HEK293 (cell line): ENCODE data around the gene LRBA.
A peak's percentile ranks its signal among the peaks of the same experiment; 100 is the strongest.

ENCODE experiments used
- CTCF ChIA-PET: fragments of 350-600 bp; formaldehyde crosslinking; extraction: SDS; loops from one replicate; lab custom pipeline; 2021; ENCODE audit warnings: antibody characterized with exemption; lab: Yijun Ruan, JAX
- POLR2A ChIA-PET: fragments of 300-600 bp; formaldehyde crosslinking; extraction: SDS; loops from one replicate; lab custom pipeline; 2020; ENCODE audit warnings: antibody characterized with exemption, inconsistent platforms; lab: Yijun Ruan, JAX
- H3K27ac ChIP-seq: fragments of 200-500 bp; sonication (Bioruptor generic); 2 replicates; pipeline ENCODE4 v1.5.1; 2014; ENCODE audit warnings: low read depth, low read length, control low read depth, inconsistent platforms; ENCODE audit errors: extremely low read depth
- H3K36me3 ChIP-seq, 2 experiments: fragments of 200-500 bp in 1 of 2; sonication (Bioruptor generic) in 1 of 2; 1 replicate in 1 of 2; 2 replicates in 1 of 2; pipeline ENCODE4 v1.5.1; 2014 to 2017; ENCODE audit warnings: inconsistent platforms in 2 of 2, low read length in 2 of 2; ENCODE audit not compliant: control insufficient read depth in 2 of 2, insufficient read depth in 1 of 2
- H3K4me1 ChIP-seq: fragments of 200-500 bp; sonication (Bioruptor generic); 2 replicates; pipeline ENCODE4 v1.5.1; 2014; ENCODE audit warnings: mild to moderate bottlenecking, low read length, inconsistent platforms; ENCODE audit not compliant: control insufficient read depth, insufficient read depth
- H3K4me3 ChIP-seq: 2 replicates; pipeline ENCODE4 v1.5.1; 2011; ENCODE audit warnings: low read depth, mild to moderate bottlenecking, control low read depth, low read length, moderate library complexity
- H3K9me3 ChIP-seq: fragments of 200-500 bp; sonication (Bioruptor generic); 2 replicates; pipeline ENCODE4 v1.5.1; 2014; ENCODE audit warnings: low read depth, low read length, inconsistent platforms; ENCODE audit not compliant: control insufficient read depth, insufficient read depth
- BCL11A ChIP-seq: fragments of 450-650 bp; formaldehyde crosslinking; IDR thresholded peaks from 2 replicates; pipeline ENCODE4 v1.5.1; 2016; ENCODE audit warnings: low read depth, missing biosample characterization, missing genetic modification characterization
- EGR2 ChIP-seq: fragments of 450-650 bp; formaldehyde crosslinking; IDR thresholded peaks from 2 replicates; pipeline ENCODE4 v1.5.1; 2016; ENCODE audit warnings: low read depth, missing biosample characterization, missing genetic modification characterization
- FEZF1 ChIP-seq: fragments of 450-650 bp; formaldehyde crosslinking; IDR thresholded peaks from 2 replicates; pipeline ENCODE4 v1.5.1; 2016; ENCODE audit warnings: missing biosample characterization, missing genetic modification characterization
- MEIS1 ChIP-seq: sonication (generic); formaldehyde crosslinking; IDR thresholded peaks from 2 replicates; pipeline ENCODE4 v1.8.1; 2022; ENCODE audit warnings: missing genetic modification reagents, mild to moderate bottlenecking, borderline replicate concordance
- ZBTB10 ChIP-seq: fragments of 450-650 bp; formaldehyde crosslinking; IDR thresholded peaks from 2 replicates; pipeline ENCODE4 v1.5.1; 2016; ENCODE audit warnings: missing biosample characterization, missing genetic modification characterization
- ZBTB20 ChIP-seq: fragments of 450-650 bp; formaldehyde crosslinking; IDR thresholded peaks from 2 replicates; pipeline ENCODE4 v1.5.1; 2016; ENCODE audit warnings: missing biosample characterization, missing genetic modification characterization
- ZFHX2 ChIP-seq: fragments of 450-650 bp; formaldehyde crosslinking; conservative IDR thresholded peaks from 2 replicates; pipeline ENCODE4 v1.5.1; 2016; ENCODE audit warnings: missing biosample characterization, missing genetic modification characterization
- ZFP3 ChIP-seq: fragments of 450-650 bp; formaldehyde crosslinking; IDR thresholded peaks from 2 replicates; pipeline ENCODE4 v1.5.1; 2016; ENCODE audit warnings: low read depth, missing biosample characterization, missing genetic modification characterization
- ZNF138 ChIP-seq: fragments of 450-650 bp; formaldehyde crosslinking; IDR thresholded peaks from 2 replicates; pipeline ENCODE4 v1.5.1; 2016; ENCODE audit warnings: missing biosample characterization, missing genetic modification characterization, borderline replicate concordance
- ZNF23 ChIP-seq: fragments of 450-650 bp; formaldehyde crosslinking; IDR thresholded peaks from 2 replicates; pipeline ENCODE4 v1.5.1; 2016; ENCODE audit warnings: missing biosample characterization, missing genetic modification characterization, borderline replicate concordance
- ZNF423 ChIP-seq: fragments of 450-650 bp; formaldehyde crosslinking; IDR thresholded peaks from 2 replicates; pipeline ENCODE4 v1.5.1; 2016; ENCODE audit warnings: missing biosample characterization, missing genetic modification characterization
- ZNF521 ChIP-seq: fragments of 450-650 bp; formaldehyde crosslinking; IDR thresholded peaks from 2 replicates; pipeline ENCODE4 v1.5.1; 2017; ENCODE audit warnings: missing biosample characterization, mild to moderate bottlenecking, missing genetic modification characterization
- ZNF654 ChIP-seq: fragments of 450-650 bp; formaldehyde crosslinking; IDR thresholded peaks from 2 replicates; pipeline ENCODE4 v1.5.1; 2016; ENCODE audit warnings: low read depth, missing biosample characterization, missing genetic modification characterization
- ZNF785 ChIP-seq: fragments of 450-650 bp; formaldehyde crosslinking; IDR thresholded peaks from 2 replicates; pipeline ENCODE4 v1.5.1; 2016; ENCODE audit warnings: missing biosample characterization, missing genetic modification characterization
- TF ChIP-seq, protein P1 (sequence below): fragments of 450-650 bp; formaldehyde crosslinking; IDR thresholded peaks from 2 replicates; pipeline ENCODE4 v1.5.1; 2016; ENCODE audit warnings: missing biosample characterization, missing genetic modification characterization
- TF ChIP-seq, protein P2 (sequence below): fragments of 450-650 bp; formaldehyde crosslinking; IDR thresholded peaks from 2 replicates; pipeline ENCODE4 v1.5.1; 2017; ENCODE audit warnings: missing biosample characterization, missing genetic modification characterization
- TF ChIP-seq, protein P3 (sequence below): fragments of 450-650 bp; formaldehyde crosslinking; IDR thresholded peaks from 2 replicates; pipeline ENCODE4 v1.5.1; 2016; ENCODE audit warnings: missing biosample characterization, missing genetic modification characterization, borderline replicate concordance

The LRBA gene

DNA sequence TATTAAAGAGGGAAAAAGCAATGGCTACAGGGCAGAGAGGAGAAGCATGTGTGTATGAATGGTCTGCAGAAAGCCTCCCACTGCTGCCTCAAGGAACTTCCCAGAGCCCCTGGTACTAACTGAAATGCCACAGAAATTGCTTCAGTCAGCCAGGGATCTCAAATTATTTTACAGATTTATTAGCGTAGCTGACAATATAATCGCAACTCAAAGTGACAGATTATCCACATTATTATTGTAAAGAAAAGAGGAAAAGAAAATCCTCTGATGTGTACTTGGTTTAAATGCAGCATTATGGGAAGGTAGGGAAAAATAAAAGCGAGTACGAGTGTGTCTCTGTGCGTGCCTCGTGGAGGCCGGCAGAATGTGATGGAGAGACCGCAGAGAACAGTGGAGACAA is 734.1 kb downstream of the LRBA start (continued):
- TF ChIP-seq ZBTB10 (tag by site-specific recombination), result no peak
- TF ChIP-seq ZNF654 (tag by site-specific recombination), result no peak
- TF ChIP-seq, protein P1, sequence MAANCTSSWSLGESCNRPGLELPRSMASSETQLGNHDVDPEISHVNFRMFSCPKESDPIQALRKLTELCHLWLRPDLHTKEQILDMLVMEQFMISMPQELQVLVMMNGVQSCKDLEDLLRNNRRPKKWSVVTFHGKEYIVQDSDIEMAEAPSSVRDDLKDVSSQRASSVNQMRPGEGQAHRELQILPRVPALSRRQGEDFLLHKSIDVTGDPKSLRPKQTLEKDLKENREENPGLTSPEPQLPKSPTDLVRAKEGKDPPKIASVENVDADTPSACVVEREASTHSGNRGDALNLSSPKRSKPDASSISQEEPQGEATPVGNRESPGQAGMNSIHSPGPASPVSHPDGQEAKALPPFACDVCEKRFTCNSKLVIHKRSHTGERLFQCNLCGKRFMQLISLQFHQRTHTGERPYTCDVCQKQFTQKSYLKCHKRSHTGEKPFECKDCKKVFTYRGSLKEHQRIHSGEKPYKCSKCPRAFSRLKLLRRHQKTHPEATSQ (tag by site-specific recombination), result no peak
- no peak for TF ChIP-seq ZNF423
- no peak for TF ChIP-seq ZFHX2 (tag by site-specific recombination)
- TF ChIP-seq, protein P2, sequence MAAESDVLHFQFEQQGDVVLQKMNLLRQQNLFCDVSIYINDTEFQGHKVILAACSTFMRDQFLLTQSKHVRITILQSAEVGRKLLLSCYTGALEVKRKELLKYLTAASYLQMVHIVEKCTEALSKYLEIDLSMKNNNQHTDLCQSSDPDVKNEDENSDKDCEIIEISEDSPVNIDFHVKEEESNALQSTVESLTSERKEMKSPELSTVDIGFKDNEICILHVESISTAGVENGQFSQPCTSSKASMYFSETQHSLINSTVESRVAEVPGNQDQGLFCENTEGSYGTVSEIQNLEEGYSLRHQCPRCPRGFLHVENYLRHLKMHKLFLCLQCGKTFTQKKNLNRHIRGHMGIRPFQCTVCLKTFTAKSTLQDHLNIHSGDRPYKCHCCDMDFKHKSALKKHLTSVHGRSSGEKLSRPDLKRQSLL (tag by site-specific recombination), result no peak
- TF ChIP-seq, all 188 proteins: peak for 0

GRCh38 chr4:150280081-150280895 is 734.8 kb downstream of the LRBA start:
- Histone ChIP-seq H3K36me3 (no peaks in the 10 kb centered on the region), H3K27ac (no peak overlapping the region), H3K9me3 (no peaks in the 10 kb centered on the region), H3K4me1 (0 out of 2 replicates have a peak, but pooled peaks cover 2% of the 10 kb centered on the region), H3K4me3 (no peak overlapping the region)
- CTCF ChIA-PET, result interaction anchor here (0.9 to 1.1 kb wide), 2 partner anchors 269 to 681 kb away, joined by 3 read pairs; no protein-coding TSS in a partner anchor
- TF ChIP-seq MEIS1 (CRISPR knock-in tag) (no peak), FEZF1 (tag by site-specific recombination) (peak; percentile 13; the same call in 1 of the 2 replicates)
- POLR2A ChIA-PET, result no interaction called here

- H3K9me3 ChIP-seq, result no peaks in the 10 kb centered on the region
- H3K4me3 ChIP-seq, result no peak overlapping the region
- no peak overlapping the region for H3K27ac ChIP-seq
- ChIA-PET POLR2A (no interaction called here), CTCF (no interaction called here)
- H3K36me3 ChIP-seq, result no peaks in the 10 kb centered on the region
- TF ChIP-seq ZNF138 (tag by site-specific recombination) (no peak), ZNF785 (tag by site-specific recombination) (no peak)
- 0 out of 2 replicates have a peak, but pooled peaks cover 2% of the 10 kb centered on the region for H3K4me1 ChIP-seq
Observed at GRCh38 chr4:150278206-150278605, 736.9 kb downstream of the LRBA start.

GRCh38 chr4:150268444-150268843 is 746.6 kb downstream of the LRBA start:
- Histone ChIP-seq H3K4me3 (no peak overlapping the region), H3K4me1 (no peaks in the 10 kb centered on the region), H3K27ac (no peak overlapping the region), H3K9me3 (no peaks in the 10 kb centered on the region), H3K36me3 (peaks cover 0 to 13% of the 10 kb centered on the region in 2 experiments; a peak in 1 of 3 replicates)
- no peak for TF ChIP-seq BCL11A
- TF ChIP-seq ZNF23, result no peak
- no peak for TF ChIP-seq ZFP3 (tag by site-specific recombination)
- no peak for TF ChIP-seq ZNF521 (tag by site-specific recombination)
- no peak for TF ChIP-seq ZBTB20 (tag by site-specific recombination)
- no peak for TF ChIP-seq EGR2 (tag by site-specific recombination)
- TF ChIP-seq, protein P3, sequence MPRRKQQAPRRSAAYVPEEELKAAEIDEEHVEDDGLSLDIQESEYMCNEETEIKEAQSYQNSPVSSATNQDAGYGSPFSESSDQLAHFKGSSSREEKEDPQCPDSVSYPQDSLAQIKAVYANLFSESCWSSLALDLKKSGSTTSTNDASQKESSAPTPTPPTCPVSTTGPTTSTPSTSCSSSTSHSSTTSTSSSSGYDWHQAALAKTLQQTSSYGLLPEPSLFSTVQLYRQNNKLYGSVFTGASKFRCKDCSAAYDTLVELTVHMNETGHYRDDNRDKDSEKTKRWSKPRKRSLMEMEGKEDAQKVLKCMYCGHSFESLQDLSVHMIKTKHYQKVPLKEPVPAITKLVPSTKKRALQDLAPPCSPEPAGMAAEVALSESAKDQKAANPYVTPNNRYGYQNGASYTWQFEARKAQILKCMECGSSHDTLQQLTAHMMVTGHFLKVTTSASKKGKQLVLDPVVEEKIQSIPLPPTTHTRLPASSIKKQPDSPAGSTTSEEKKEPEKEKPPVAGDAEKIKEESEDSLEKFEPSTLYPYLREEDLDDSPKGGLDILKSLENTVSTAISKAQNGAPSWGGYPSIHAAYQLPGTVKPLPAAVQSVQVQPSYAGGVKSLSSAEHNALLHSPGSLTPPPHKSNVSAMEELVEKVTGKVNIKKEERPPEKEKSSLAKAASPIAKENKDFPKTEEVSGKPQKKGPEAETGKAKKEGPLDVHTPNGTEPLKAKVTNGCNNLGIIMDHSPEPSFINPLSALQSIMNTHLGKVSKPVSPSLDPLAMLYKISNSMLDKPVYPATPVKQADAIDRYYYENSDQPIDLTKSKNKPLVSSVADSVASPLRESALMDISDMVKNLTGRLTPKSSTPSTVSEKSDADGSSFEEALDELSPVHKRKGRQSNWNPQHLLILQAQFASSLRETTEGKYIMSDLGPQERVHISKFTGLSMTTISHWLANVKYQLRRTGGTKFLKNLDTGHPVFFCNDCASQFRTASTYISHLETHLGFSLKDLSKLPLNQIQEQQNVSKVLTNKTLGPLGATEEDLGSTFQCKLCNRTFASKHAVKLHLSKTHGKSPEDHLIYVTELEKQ (tag by site-specific recombination), result no peak
- ChIA-PET CTCF (no interaction called here), POLR2A (no interaction called here)
